SHP77 (cell line): ENCODE data around the gene CENPS.
"Not testable (repeated sequence)": the region's sequence is repeated elsewhere in the genome, so short reads cannot be mapped to it uniquely, and the experiment has no call there.

Experiments used
- DNase-seq, 2 experiments: peaks; one replicate each; lab custom pipeline; 2025; lab: John Stamatoyannopoulos, UW

Gene CENPS

DNA sequence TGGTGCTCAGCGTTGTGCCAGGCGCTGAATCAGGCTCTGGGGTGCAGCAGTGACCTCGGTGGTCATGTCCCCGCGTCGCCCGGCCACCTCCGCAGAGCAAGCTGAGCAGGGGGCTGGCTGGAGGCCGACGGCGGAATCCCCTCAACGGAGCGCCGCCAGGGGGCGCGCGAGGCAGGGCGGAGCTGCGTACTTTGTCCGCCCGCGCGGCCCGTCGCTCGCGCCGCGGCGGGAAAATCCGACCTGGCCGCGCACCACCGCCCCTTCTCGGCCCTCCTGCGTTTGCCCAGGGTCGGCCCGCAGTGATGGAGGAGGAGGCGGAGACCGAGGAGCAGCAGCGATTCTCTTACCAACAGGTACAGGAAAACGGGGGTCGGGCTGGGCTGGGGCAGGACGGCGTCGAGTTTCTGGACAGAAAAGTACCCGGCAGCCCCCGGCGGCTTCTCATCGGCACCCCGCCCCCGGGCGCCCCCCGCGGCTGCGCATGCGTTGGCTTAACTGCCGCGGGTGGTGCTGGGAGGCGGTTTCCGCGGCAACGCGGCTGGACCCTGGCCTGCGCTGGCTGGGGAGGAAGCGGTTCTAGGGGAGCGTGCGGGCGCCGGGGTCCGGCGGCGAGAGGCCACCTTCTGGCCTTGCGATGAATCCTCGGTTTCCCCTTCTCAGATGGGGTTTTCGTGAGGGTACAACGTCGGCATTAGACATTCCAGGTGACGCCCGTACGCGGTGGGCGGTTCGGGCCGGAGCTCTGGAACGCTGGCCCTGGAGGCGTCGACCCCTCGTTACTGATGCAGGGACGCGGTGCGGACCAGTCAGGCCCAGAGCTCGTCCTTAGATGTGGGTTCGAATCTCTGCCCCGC, at the start of gene CENPS:
Gene CENPS, plus strand, starts transcription at position 218 of the 854 bp plus-strand sequence. Its CDS starts 85 bp downstream, at position 303.
- DNase-seq, result peak; percentile 69

DNA sequence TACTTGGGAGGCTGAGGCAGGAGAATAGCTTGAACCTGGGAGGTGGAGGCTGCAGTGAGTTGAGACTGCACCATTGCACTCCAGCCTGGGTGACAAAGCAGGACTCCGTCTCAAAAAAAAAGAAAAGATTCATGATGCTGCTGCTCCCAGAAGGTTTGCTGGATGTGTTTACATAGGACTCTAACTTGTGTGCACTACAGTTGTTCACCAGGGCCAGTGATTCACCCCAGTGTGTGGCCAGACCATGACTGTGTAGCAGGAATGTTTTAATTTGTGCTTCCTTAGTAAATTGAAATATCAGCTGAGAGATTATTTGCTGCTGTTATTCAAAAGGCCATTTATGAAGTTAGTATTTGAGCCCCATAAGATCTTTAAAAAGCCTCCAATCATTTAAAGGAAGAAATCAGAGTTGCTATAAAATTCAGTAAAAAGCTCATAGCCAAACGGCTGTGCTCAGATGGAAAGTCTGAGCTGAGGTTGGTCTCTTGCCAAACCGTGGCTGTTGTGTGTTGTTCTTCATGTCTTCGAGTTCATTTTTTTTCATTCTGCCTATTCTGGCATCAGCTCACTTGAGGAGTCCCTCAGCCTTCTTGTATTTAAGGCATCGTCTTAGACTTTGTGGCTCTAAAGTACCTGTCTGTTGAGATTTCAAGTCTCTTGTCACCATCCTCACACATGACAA, 49.5 kb upstream of the CENPS start:
- DNase-seq, result no peak

DNA sequence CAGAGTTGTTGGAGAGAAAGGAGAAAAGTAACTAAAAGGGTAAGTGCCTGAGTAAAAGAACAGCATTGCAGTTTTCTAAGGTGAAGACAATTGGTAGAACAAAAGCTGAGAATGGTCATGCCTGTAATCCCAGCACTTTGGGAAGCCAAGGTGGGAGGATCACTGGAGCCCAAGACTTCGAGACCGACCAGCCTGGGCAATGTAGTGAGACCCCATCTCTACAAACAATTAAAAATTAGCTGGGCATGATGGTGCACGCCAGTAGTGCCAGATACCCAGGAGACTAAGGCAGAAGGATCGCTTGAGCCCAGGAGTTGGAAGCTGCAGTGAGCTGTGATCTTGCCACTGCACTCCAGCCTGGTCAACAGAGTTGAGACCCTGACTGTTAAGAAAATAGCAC, 46.6 kb upstream of the CENPS start:
- no peak for DNase-seq

GRCh38 chr1:10384219-10384618, 46.0 kb upstream of the CENPS start:
- no peak for DNase-seq

- DNase-seq, result no peak
These were observed 43.2 kb upstream of the CENPS start for GRCh38 chr1:10386761-10387676.

GRCh38 chr1:10387677-10388386, 42.4 kb upstream of the CENPS start:
- DNase-seq, result no peak

- no peak for DNase-seq
These were observed 41.9 kb upstream of the CENPS start for GRCh38 chr1:10388387-10388715.

DNA sequence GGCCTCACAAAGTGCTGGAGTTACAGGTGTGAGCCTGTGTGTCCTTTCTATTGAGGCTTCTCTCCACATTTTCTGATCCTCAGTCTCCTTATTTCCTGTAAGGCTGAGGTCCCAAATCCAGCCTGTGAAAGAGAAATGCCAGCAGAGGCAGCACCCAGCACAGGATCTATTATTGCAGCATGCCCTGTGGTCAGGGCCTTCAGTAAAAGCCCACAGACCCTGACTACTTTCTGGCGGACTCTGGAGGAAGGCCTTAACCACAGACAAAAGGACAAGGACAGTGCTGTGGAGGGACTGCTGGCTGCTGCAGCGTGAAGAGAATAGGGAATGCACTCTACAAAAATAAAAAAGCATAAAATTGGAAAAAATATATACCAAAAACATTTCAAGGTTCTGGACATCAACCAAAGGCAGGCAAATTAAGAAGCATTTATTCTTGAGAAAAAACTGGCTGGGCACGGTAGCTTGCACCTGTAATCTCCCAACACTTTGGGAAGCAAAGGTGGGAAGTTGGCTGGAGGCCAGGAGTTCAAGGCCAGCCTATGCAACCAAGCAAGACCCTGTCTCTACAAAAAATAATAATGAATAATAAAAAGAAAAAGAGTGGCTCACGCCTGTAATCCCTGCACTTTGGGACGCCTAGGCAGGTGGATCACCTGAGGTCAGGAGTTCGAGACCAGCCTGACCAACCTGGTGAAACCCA, 40.8 kb upstream of the CENPS start:
- no peak for DNase-seq

DNA sequence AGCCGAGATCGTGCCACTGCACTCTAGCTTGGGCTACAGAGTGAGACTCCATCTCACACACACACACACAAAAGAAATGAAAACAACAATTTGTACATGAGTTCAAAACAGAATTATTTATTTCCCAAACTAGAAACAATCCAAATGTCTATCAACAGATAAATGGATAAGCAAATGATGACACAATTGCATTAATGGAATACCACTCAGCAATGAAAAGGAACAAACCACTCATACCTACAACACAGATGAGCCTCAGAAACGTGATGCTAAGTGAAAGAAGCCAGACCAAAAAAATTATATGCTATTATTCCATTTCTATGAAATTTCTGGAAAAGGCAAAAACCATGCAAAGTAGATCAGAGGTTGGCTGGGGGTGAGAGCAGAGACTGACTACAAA, 33.4 kb upstream of the CENPS start:
- no peak for DNase-seq

- no peak for DNase-seq
These were observed 31.9 kb upstream of the CENPS start for GRCh38 chr1:10398278-10398733.

DNA sequence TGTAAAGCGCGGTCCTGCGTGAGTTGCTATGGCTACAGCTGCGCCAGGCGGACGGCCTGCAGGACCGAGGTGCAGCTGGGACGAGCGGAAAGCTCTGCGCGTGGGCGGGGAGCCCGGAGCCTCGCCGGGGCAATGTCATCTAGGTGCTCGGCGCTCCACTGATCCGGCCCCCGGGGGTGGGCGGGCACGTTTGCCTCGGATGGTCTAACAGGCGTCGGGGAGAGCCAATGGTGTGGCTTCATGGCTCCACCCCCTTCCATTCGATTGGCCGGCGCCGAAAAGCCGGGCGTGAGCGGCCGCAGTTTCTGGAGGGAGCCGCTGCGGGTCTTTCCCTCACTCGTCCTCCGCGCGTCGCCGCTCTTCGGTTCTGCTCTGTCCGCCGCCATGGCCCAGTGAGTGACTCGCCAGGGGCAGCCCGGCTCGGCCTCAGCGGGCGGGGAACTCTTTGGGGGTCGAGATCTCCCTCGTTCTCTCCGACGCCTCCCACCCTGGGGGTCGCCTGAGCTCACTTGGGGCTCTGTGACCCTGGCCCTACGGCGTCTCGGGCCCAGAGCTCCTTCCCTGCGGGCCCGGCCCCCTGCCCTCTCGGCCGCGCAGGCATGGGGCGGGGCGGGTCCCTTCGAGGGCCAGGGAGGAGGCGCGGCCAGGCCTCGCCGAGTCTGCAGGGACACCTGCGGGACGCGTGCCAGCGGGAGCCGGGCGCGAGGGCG, 31.3 kb upstream of the CENPS start, which contains the start of gene PGD:
Gene PGD, plus strand, starts transcription at position 331 of the 710 bp plus-strand sequence. Its CDS starts 54 bp downstream, at position 385.
- DNase-seq, result peak; percentile 98 to 99

DNA sequence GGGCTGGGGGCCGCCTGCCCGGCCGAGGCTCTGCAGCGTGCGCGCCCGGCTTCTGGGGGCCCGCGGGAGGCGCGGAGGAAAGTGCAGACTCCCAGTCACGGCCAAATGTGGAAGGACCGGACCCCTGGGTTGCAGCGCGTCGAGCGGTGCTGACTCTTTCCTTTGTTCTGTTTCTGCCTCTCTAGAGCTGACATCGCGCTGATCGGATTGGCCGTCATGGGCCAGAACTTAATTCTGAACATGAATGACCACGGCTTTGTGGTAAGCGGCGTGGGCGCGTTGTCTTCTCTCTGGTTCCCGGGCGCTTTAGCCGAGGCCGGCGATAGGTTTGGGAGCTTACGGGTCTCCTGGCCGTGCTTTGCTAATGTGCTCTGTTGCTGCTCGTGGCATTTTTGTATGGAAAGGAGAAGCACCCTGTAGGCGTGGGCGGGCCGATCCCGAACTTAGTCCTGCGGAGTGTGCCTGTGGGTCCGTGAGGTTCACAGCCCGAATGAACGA, 30.7 kb upstream of the CENPS start:
- no peak for DNase-seq

DNA sequence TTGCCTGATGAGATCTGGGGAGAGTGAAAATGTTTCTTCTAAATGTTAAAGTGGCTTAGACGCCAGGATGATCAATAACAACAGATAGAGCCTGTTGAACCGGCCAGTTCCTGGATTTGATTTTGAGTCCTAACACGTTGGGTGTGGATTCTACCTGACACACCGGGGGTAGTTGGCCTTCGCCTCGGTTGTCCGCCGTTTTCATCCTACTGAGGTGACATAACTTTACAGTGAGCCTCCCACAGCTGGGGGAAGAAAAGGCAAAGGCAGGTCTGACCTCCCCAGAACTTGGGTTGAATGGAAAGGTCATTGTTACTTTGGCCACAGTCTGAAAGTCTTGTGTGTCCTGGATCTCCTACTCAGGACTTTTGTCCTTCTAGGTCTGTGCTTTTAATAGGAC, 30.2 kb upstream of the CENPS start:
- no peak for DNase-seq

- no peak for DNase-seq
These were observed 29.0 kb upstream of the CENPS start for GRCh38 chr1:10401281-10401680.

GRCh38 chr1:10402729-10403274, 27.4 kb upstream of the CENPS start:
- DNase-seq, result no peak

- DNase-seq, result no peak
These were observed 23.0 kb upstream of the CENPS start for GRCh38 chr1:10407201-10407600.

DNA sequence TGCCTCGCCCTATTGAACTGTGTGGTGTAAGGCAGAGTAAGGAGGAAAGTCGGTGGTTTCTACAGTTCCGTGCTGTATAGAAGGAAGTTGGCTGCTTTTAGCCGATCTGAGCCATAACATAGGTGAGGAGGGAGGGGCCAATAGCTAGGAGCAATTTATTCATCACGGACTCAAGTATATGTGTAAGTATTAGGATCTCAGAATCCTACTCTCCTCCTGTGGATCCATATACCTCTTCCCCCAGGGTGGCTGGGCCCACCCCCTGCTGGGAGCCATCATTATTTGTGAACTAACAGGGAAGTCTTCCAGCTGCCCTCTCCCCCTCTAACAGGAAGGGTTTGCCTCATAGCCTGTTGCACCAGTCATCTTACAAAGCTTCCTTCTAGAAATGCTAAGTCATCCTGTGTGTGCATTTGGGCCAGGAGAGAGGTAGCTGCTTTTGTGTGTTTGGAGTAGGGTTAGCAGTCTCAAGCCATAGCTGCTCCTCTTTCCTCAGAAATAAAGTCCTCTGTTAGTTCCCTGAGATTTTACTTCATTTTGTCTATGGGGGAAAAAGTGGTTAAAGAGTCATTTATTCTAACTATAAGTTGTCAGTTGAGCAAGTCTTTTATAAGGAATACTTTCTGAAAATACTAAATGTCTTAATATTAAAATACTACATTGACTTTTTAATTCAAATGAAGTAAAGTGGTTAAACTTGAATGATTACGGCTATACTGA, 14.9 kb upstream of the CENPS start:
- peak; percentile 17 to 36 for DNase-seq

DNA sequence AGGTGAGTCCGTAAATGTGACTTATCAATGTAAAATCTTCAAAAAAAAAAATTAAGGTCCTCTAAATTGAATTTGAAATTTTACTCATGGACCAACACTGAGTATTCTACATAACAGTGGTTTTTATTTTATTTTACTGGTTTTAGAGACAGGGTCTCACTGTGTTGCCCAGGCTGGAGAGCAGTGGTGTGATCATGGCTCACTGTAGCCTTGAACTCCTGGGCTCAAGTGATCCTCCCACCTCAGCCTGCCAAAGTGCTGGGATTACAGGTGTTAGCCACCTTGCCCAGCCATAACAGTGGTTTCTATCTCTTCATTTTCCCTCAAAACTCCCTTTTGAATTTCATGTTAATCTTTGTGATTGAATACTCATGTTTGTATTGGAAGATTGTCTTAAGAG, 14.3 kb upstream of the CENPS start:
- not testable (repeated sequence) for DNase-seq

DNA sequence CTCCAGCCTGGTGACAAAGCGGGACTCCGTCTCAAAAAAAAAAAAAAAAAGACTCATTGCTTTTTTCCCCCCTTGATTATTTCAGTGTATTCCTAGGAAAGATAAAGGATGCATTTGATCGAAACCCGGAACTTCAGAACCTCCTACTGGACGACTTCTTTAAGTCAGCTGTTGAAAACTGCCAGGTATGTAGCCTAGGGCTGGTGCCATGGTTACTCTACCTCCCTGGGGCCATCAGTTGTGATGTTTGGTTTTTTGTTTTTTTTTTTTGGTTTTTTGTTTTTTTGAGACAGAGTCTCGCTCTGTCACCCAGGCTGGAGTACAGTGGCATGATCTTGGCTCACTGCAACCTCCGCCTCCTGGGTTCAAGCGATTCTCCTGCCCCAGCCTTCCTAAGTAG, 11.5 kb upstream of the CENPS start:
- not testable (repeated sequence) for DNase-seq
